ENCODE data around the gene HOXA6.

Gene HOXA6

GRCh38 chr7:27147199-27148030 lies at the start of gene HOXA6:
Gene HOXA6, minus strand, starts transcription at chr7:27147774. Its CDS starts 25 bp downstream, at chr7:27147749.
- no peak for DNase-seq (ENCODE audit: low read depth in 2 of 2)

GRCh38 chr7:27196287-27196767 lies 48.8 kb upstream of the HOXA6 start:
- no peak for DNase-seq (ENCODE audit: low read depth in 2 of 2)

- DNase-seq (ENCODE audit: low read depth in 2 of 2): no peak
Observed at GRCh38 chr7:27194686-27195379, 47.3 kb upstream of the HOXA6 start.

GRCh38 chr7:27194002-27194352 lies 46.4 kb upstream of the HOXA6 start:
- no peak for DNase-seq (ENCODE audit: low read depth in 2 of 2)

- DNase-seq (ENCODE audit: low read depth in 2 of 2): no peak
Observed at GRCh38 chr7:27193335-27194001, 45.9 kb upstream of the HOXA6 start.

- DNase-seq (ENCODE audit: low read depth in 2 of 2): no peak
Observed at GRCh38 chr7:27192546-27193334, 45.2 kb upstream of the HOXA6 start.

GRCh38 chr7:27191833-27192545 lies 44.4 kb upstream of the HOXA6 start:
- no peak for DNase-seq (ENCODE audit: low read depth in 2 of 2)

- no peak for DNase-seq (ENCODE audit: low read depth in 2 of 2)
Observed at GRCh38 chr7:27191161-27191731, 43.7 kb upstream of the HOXA6 start.

GRCh38 chr7:27189997-27190748 lies 42.6 kb upstream of the HOXA6 start:
- DNase-seq (ENCODE audit: low read depth in 2 of 2): no peak

GRCh38 chr7:27189295-27189996 lies 41.9 kb upstream of the HOXA6 start:
- no peak for DNase-seq (ENCODE audit: low read depth in 2 of 2)

- no peak for DNase-seq (ENCODE audit: low read depth in 2 of 2)
Observed at GRCh38 chr7:27188386-27189294, 41.1 kb upstream of the HOXA6 start.

- DNase-seq (ENCODE audit: low read depth in 2 of 2): no peak
Observed at GRCh38 chr7:27187475-27188385, 40.2 kb upstream of the HOXA6 start.

GRCh38 chr7:27186668-27187474 lies 39.3 kb upstream of the HOXA6 start:
- no peak for DNase-seq (ENCODE audit: low read depth in 2 of 2)

GRCh38 chr7:27185854-27186667 lies 38.5 kb upstream of the HOXA6 start:
- no peak for DNase-seq (ENCODE audit: low read depth in 2 of 2)

Measured in fibroblast of skin of left quadriceps (primary cell).